K562 (cell line): ENCODE results near the gene GABRR1. TPM values are rescaled to one million over a fixed set of nuclear protein-coding genes. Genes with fewer than 3 reads are reported as not detected.
A peak's percentile ranks its signal among the peaks of the same experiment; 100 is the strongest.

Experiments
- ARNT ChIP-seq, 2 experiments: fragments of 450-650 bp; IDR thresholded peaks; 2 replicates each; pipeline ENCODE4 v1.6.1; 2016; ENCODE audit warnings: mild to moderate bottlenecking in 1 of 2
- CXXC5 ChIP-seq: fragments of 250-450 bp; sonication (Bioruptor Pico); IDR thresholded peaks from 2 replicates; pipeline ENCODE4 v1.8.0; 2022; ENCODE audit warnings: inconsistent platforms, mild to moderate bottlenecking, moderate library complexity
- EP400 ChIP-seq: fragments of 450-650 bp; IDR thresholded peaks from 2 replicates; pipeline ENCODE4 v1.6.1; 2017; ENCODE audit warnings: antibody characterized with exemption, mild to moderate bottlenecking, moderate library complexity
- HEY1 ChIP-seq: fragments of 250-450 bp; sonication (Bioruptor Pico); IDR thresholded peaks from 2 replicates; pipeline ENCODE4 v1.5.0; 2020; ENCODE audit warnings: mild to moderate bottlenecking, moderate library complexity, borderline replicate concordance
- KDM4B ChIP-seq, 2 experiments: fragments of 450-650 bp in 1 of 2; sonication (generic) in 1 of 2; IDR thresholded peaks; 2 replicates each; pipeline ENCODE4 v1.6.1; 2016 to 2017; ENCODE audit warnings: borderline replicate concordance in 2 of 2, antibody characterized with exemption in 1 of 2, low read depth in 1 of 2, mild to moderate bottlenecking in 1 of 2
- L3MBTL2 ChIP-seq: fragments of 450-650 bp; IDR thresholded peaks from 2 replicates; pipeline ENCODE4 v1.6.1; 2016; ENCODE audit warnings: mild to moderate bottlenecking, moderate library complexity
- NFE2L1 ChIP-seq: fragments of 450-650 bp; IDR thresholded peaks from 2 replicates; pipeline ENCODE4 v1.6.1; 2016; ENCODE audit warnings: missing genetic modification characterization, low read depth, mild to moderate bottlenecking, missing compliant biosample characterization, moderate library complexity, borderline replicate concordance
- TCF3 ChIP-seq: sonication (generic); formaldehyde crosslinking; IDR thresholded peaks from 2 replicates; pipeline ENCODE4 v1.4.0; 2020; ENCODE audit warnings: mild to moderate bottlenecking, missing genetic modification reagents
- polyA plus RNA-seq, 8 experiments: library from polyadenylated mRNA; depleted of rRNA in 4 of 8; stranded (reverse) in 5 of 8; unstranded in 3 of 8; fragments of >200 nt; fragmentation: Nextera tagmentation in 2 of 8; fragmentation: Illumina TruSeq in 1 of 8; extraction: Ambion mirVana in 2 of 8; extraction: Trizol in 1 of 8; gene quantifications; 2 replicates each; pipeline versions ENCODE4 v1.2.1 to v1.2.3, GENCODE V29; 2011 to 2014; ENCODE audit warnings: inconsistent platforms in 1 of 8, missing spikeins in 1 of 8
- total RNA-seq, 7 experiments: library from RNA; depleted of rRNA in 6 of 7; stranded (reverse); fragments of >200 nt in 6 of 7; fragmentation: Illumina TruSeq in 2 of 7; extraction: Trizol in 2 of 7; gene quantifications; 2 replicates each; pipeline versions ENCODE4 v1.2.1 to v1.2.3, GENCODE V29; 2011 to 2021; ENCODE audit warnings: low replicate concordance in 1 of 7
- TF ChIP-seq, protein P1 (sequence below): fragments of 250-450 bp; sonication (Bioruptor Pico); IDR thresholded peaks from 2 replicates; pipeline ENCODE4 v1.5.0; 2022; ENCODE audit warnings: mild to moderate bottlenecking
- TF ChIP-seq, protein P2 (sequence below): sonication (generic); formaldehyde crosslinking; IDR thresholded peaks from 2 replicates; pipeline ENCODE4 v1.5.0; 2020; ENCODE audit warnings: missing genetic modification reagents
- TF ChIP-seq, protein P3 (sequence below): fragments of 250-450 bp; sonication (Bioruptor Pico); IDR thresholded peaks from 2 replicates; pipeline ENCODE4 v1.8.0; 2022; ENCODE audit warnings: inconsistent platforms, mild to moderate bottlenecking, moderate library complexity, borderline replicate concordance
- TF ChIP-seq, protein P4 (sequence below): fragments of 450-650 bp; IDR thresholded peaks from 2 replicates; pipeline ENCODE4 v1.6.1; 2016; ENCODE audit warnings: mild to moderate bottlenecking, moderate library complexity

GABRR1 gene
- total and polyA plus RNA-seq, 9 of the 15 experiments (the other 6 are each of a cell fraction or from before 2014, with no cell fraction given), result not detected

DNA sequence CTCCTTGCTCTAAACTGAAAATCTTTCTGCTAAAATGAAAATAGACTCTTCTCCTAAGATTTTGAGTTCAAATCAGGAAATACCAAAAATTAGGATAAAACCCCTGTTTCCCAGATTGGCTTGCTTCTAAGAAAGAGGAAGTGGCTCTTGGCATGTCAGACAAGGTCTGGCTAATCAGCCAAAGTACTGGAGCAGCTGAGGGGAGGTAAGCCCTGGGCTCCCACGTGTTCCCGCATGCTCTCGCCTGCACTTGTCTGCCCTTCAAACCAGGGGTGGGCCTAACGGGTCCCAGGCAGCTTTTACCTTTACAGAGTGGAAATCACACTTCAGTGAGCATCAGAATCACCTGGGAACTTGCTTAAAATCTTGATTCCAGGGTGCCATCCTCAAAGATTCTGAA, 43.2 kb upstream of the GABRR1 start (continued):
- TF ChIP-seq, protein P1, sequence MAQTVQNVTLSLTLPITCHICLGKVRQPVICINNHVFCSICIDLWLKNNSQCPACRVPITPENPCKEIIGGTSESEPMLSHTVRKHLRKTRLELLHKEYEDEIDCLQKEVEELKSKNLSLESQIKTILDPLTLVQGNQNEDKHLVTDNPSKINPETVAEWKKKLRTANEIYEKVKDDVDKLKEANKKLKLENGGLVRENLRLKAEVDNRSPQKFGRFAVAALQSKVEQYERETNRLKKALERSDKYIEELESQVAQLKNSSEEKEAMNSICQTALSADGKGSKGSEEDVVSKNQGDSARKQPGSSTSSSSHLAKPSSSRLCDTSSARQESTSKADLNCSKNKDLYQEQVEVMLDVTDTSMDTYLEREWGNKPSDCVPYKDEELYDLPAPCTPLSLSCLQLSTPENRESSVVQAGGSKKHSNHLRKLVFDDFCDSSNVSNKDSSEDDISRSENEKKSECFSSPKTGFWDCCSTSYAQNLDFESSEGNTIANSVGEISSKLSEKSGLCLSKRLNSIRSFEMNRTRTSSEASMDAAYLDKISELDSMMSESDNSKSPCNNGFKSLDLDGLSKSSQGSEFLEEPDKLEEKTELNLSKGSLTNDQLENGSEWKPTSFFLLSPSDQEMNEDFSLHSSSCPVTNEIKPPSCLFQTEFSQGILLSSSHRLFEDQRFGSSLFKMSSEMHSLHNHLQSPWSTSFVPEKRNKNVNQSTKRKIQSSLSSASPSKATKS (CRISPR knock-in tag), result no peak
- TF ChIP-seq KDM4B (IDR thresholded peaks at IDR 0.05; ENCODE audit: borderline replicate concordance in 2 of 2, low read depth in 1 of 2) (no peak), ARNT (IDR thresholded peaks at IDR 0.05) (no peak), HEY1 (no peak), TCF3 (CRISPR knock-in tag) (peak; percentile 60), NFE2L1 (tag) (no peak), CXXC5 (CRISPR knock-in tag) (peak; percentile 37), EP400 (0 out of 2 replicates have a peak, but pooled peaks have one; percentile 24), L3MBTL2 (peak; percentile 96)
- TF ChIP-seq, protein P2, sequence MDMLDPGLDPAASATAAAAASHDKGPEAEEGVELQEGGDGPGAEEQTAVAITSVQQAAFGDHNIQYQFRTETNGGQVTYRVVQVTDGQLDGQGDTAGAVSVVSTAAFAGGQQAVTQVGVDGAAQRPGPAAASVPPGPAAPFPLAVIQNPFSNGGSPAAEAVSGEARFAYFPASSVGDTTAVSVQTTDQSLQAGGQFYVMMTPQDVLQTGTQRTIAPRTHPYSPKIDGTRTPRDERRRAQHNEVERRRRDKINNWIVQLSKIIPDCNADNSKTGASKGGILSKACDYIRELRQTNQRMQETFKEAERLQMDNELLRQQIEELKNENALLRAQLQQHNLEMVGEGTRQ (CRISPR knock-in tag), result peak; percentile 46; the same call in 1 of the 2 replicates
- TF ChIP-seq, protein P3, sequence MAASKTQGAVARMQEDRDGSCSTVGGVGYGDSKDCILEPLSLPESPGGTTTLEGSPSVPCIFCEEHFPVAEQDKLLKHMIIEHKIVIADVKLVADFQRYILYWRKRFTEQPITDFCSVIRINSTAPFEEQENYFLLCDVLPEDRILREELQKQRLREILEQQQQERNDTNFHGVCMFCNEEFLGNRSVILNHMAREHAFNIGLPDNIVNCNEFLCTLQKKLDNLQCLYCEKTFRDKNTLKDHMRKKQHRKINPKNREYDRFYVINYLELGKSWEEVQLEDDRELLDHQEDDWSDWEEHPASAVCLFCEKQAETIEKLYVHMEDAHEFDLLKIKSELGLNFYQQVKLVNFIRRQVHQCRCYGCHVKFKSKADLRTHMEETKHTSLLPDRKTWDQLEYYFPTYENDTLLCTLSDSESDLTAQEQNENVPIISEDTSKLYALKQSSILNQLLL (CRISPR knock-in tag), result no peak
- TF ChIP-seq, protein P4, sequence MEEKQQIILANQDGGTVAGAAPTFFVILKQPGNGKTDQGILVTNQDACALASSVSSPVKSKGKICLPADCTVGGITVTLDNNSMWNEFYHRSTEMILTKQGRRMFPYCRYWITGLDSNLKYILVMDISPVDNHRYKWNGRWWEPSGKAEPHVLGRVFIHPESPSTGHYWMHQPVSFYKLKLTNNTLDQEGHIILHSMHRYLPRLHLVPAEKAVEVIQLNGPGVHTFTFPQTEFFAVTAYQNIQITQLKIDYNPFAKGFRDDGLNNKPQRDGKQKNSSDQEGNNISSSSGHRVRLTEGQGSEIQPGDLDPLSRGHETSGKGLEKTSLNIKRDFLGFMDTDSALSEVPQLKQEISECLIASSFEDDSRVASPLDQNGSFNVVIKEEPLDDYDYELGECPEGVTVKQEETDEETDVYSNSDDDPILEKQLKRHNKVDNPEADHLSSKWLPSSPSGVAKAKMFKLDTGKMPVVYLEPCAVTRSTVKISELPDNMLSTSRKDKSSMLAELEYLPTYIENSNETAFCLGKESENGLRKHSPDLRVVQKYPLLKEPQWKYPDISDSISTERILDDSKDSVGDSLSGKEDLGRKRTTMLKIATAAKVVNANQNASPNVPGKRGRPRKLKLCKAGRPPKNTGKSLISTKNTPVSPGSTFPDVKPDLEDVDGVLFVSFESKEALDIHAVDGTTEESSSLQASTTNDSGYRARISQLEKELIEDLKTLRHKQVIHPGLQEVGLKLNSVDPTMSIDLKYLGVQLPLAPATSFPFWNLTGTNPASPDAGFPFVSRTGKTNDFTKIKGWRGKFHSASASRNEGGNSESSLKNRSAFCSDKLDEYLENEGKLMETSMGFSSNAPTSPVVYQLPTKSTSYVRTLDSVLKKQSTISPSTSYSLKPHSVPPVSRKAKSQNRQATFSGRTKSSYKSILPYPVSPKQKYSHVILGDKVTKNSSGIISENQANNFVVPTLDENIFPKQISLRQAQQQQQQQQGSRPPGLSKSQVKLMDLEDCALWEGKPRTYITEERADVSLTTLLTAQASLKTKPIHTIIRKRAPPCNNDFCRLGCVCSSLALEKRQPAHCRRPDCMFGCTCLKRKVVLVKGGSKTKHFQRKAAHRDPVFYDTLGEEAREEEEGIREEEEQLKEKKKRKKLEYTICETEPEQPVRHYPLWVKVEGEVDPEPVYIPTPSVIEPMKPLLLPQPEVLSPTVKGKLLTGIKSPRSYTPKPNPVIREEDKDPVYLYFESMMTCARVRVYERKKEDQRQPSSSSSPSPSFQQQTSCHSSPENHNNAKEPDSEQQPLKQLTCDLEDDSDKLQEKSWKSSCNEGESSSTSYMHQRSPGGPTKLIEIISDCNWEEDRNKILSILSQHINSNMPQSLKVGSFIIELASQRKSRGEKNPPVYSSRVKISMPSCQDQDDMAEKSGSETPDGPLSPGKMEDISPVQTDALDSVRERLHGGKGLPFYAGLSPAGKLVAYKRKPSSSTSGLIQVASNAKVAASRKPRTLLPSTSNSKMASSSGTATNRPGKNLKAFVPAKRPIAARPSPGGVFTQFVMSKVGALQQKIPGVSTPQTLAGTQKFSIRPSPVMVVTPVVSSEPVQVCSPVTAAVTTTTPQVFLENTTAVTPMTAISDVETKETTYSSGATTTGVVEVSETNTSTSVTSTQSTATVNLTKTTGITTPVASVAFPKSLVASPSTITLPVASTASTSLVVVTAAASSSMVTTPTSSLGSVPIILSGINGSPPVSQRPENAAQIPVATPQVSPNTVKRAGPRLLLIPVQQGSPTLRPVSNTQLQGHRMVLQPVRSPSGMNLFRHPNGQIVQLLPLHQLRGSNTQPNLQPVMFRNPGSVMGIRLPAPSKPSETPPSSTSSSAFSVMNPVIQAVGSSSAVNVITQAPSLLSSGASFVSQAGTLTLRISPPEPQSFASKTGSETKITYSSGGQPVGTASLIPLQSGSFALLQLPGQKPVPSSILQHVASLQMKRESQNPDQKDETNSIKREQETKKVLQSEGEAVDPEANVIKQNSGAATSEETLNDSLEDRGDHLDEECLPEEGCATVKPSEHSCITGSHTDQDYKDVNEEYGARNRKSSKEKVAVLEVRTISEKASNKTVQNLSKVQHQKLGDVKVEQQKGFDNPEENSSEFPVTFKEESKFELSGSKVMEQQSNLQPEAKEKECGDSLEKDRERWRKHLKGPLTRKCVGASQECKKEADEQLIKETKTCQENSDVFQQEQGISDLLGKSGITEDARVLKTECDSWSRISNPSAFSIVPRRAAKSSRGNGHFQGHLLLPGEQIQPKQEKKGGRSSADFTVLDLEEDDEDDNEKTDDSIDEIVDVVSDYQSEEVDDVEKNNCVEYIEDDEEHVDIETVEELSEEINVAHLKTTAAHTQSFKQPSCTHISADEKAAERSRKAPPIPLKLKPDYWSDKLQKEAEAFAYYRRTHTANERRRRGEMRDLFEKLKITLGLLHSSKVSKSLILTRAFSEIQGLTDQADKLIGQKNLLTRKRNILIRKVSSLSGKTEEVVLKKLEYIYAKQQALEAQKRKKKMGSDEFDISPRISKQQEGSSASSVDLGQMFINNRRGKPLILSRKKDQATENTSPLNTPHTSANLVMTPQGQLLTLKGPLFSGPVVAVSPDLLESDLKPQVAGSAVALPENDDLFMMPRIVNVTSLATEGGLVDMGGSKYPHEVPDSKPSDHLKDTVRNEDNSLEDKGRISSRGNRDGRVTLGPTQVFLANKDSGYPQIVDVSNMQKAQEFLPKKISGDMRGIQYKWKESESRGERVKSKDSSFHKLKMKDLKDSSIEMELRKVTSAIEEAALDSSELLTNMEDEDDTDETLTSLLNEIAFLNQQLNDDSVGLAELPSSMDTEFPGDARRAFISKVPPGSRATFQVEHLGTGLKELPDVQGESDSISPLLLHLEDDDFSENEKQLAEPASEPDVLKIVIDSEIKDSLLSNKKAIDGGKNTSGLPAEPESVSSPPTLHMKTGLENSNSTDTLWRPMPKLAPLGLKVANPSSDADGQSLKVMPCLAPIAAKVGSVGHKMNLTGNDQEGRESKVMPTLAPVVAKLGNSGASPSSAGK, result peak; percentile 95
